T47D (cell line): ENCODE results near the gene SLC44A1.

Experiments
- DNase-seq, 2 experiments: peaks; one replicate each; pipeline versions ENCODE4 v3.0.0 to v3.0.0-alpha.2; 2011 to 2012; ENCODE audit warnings: low read depth in 1 of 2, low spot score in 1 of 2
- JUND ChIP-seq: IDR thresholded peaks from 2 replicates; pipeline ENCODE4 v1.6.1; 2012; ENCODE audit warnings: low read depth
- in situ Hi-C: cut with HindIII; loops from 2 replicates; pipeline ENCODE4 v1.10.0; 2016; ENCODE audit warnings: low sequenced_read_pairs, low pct_unique_long_range_greater_than_20kb

Gene SLC44A1

GRCh38 chr9:105421864-105422263 is 177.4 kb downstream of the SLC44A1 start:
- no peak for TF ChIP-seq JUND
- in situ Hi-C loops: no loop called here
- DNase-seq: no peak

GRCh38 chr9:105425816-105426433 is 181.5 kb downstream of the SLC44A1 start:
- no peak for TF ChIP-seq JUND
- DNase-seq: peak; percentile 36 to 37
- in situ Hi-C loops: no loop called here

- in situ Hi-C loops: no loop called here
- TF ChIP-seq JUND: no peak
- DNase-seq: no peak
These were observed 182.2 kb downstream of the SLC44A1 start for GRCh38 chr9:105426657-105427056.

GRCh38 chr9:105431424-105432246 is 187.2 kb downstream of the SLC44A1 start:
- DNase-seq: no peak

GRCh38 chr9:105432247-105432842 is 187.9 kb downstream of the SLC44A1 start:
- TF ChIP-seq JUND: no peak
- in situ Hi-C loops: no loop called here
- DNase-seq: no peak

More at GRCh38 chr9:105431424-105432246, 187.2 kb downstream of the SLC44A1 start:
- in situ Hi-C loops: no loop called here
- no peak for TF ChIP-seq JUND

GRCh38 chr9:105435453-105435852 is 191.0 kb downstream of the SLC44A1 start:
- in situ Hi-C loops: no loop called here
- no peak for TF ChIP-seq JUND
- DNase-seq: no peak

- DNase-seq: no peak
- in situ Hi-C loops: no loop called here
- no peak for TF ChIP-seq JUND
These were observed 192.3 kb downstream of the SLC44A1 start for GRCh38 chr9:105436783-105437182.

GRCh38 chr9:105437704-105438103 is 193.3 kb downstream of the SLC44A1 start:
- in situ Hi-C loops: no loop called here
- TF ChIP-seq JUND: no peak

GRCh38 chr9:105438141-105438806 is 193.8 kb downstream of the SLC44A1 start:
- no peak for TF ChIP-seq JUND
- in situ Hi-C loops: no loop called here
- DNase-seq: no peak

More at GRCh38 chr9:105437704-105438103, 193.3 kb downstream of the SLC44A1 start:
- no peak for DNase-seq

- in situ Hi-C loops: no loop called here
- TF ChIP-seq JUND: no peak
- DNase-seq: no peak
These were observed 195.0 kb downstream of the SLC44A1 start for GRCh38 chr9:105439428-105439827.

- in situ Hi-C loops: no loop called here
- TF ChIP-seq JUND: no peak
These were observed 197.2 kb downstream of the SLC44A1 start for GRCh38 chr9:105441616-105442160.

GRCh38 chr9:105443121-105443520 is 198.7 kb downstream of the SLC44A1 start:
- TF ChIP-seq JUND: no peak
- DNase-seq: no peak
- in situ Hi-C loops: no loop called here

More at GRCh38 chr9:105441616-105442160, 197.2 kb downstream of the SLC44A1 start:
- DNase-seq: no peak
